ENCODE results near the gene RPS14.

DNA sequence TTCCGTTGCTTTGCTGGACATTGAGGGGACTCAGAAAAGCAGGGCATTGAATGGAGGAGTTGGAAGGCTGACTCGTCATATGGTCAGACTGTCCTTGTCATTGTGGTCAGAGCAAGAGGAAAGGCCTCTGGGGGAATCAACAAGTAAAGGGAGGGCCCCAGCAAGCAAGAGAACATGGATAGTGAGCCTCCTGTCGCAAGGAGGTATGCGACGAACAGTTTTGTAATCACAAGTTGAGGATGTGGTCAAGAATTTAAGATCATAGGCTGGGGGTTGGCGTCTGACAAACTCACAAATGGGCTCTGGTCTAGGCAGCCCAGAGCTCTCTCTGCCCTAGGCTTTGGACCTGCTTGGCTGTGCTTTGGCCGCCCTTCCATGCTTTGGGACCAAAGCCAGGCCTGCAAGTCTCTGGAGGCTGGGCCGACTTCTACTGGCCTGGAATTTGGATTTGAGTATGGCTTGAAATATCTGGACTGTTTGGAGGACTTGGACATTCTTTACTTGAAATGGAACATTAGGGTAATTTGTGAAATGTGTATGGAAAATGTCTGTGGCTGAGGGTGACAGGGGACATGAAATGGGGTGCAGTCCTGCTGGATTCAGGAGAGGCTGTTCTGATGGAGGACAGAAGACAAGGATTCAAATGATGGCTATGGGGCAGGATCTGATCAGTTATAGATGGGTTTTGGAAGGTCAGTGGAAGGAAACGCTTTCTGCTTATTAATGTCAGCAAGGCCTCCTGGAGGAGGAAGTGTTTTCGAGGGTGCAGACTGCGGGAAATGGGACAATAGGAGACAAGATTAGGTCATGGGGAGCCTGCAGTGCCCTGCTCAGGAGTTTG lies 39.2 kb upstream of the RPS14 start:
- TF ChIP-seq, protein P1, sequence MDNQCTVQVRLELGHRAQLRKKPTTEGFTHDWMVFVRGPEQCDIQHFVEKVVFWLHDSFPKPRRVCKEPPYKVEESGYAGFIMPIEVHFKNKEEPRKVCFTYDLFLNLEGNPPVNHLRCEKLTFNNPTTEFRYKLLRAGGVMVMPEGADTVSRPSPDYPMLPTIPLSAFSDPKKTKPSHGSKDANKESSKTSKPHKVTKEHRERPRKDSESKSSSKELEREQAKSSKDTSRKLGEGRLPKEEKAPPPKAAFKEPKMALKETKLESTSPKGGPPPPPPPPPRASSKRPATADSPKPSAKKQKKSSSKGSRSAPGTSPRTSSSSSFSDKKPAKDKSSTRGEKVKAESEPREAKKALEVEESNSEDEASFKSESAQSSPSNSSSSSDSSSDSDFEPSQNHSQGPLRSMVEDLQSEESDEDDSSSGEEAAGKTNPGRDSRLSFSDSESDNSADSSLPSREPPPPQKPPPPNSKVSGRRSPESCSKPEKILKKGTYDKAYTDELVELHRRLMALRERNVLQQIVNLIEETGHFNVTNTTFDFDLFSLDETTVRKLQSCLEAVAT (IDR thresholded peaks at IDR 0.05): peak in 1 of 2 experiments; percentile 80; a peak in 2 of 4 replicates
- TF ChIP-seq HDAC2 (IDR thresholded peaks at IDR 0.05): no peak
